HG02870 (cell line): ENCODE results near the gene HEATR5B.
"Not testable (repeated sequence)": the region's sequence is repeated elsewhere in the genome, so short reads cannot be mapped to it uniquely, and the experiment has no call there.

Experiments
- ATAC-seq: cut with Tn5 transposase; IDR thresholded peaks from one replicate; pipeline ENCODE4 v1.9.1; 2021; ENCODE audit warnings: mild to moderate bottlenecking, moderate library complexity; ENCODE audit not compliant: unreplicated experiment

HEATR5B gene

GRCh38 chr2:36951027-36951518 lies 133.1 kb downstream of the HEATR5B start:
- no peak for ATAC-seq

- ATAC-seq = no peak
Observed at GRCh38 chr2:36949845-36950244, 134.3 kb downstream of the HEATR5B start.

- not testable (repeated sequence) for ATAC-seq
Observed at GRCh38 chr2:36945240-36945639, 138.9 kb downstream of the HEATR5B start.

- ATAC-seq = no peak
Observed at GRCh38 chr2:36941867-36942266, 142.3 kb downstream of the HEATR5B start.

- not testable (repeated sequence) for ATAC-seq
Observed at GRCh38 chr2:36936526-36936925, 147.6 kb downstream of the HEATR5B start.

GRCh38 chr2:36931688-36932087 lies 152.5 kb downstream of the HEATR5B start:
- not testable (repeated sequence) for ATAC-seq
